Esophagus (tissue), 2 donors: ENCODE data around the gene GPR3. TPM values are rescaled to one million over a fixed set of nuclear protein-coding genes. Genes with fewer than 3 reads are reported as not detected.

ENCODE experiments used
- H3K27ac ChIP-seq, 2 donors: one replicate each; pipeline ENCODE4 v1.5.1; 2013; ENCODE audit warnings: low read depth in 2 of 2, mild to moderate bottlenecking in 2 of 2, inconsistent platforms in 1 of 2, low read length in 1 of 2, moderate library complexity in 1 of 2
- H3K27me3 ChIP-seq, 2 donors: one replicate each; pipeline ENCODE4 v1.6.1; 2013; ENCODE audit warnings: low read length in 2 of 2, control low read depth in 1 of 2, mild to moderate bottlenecking in 1 of 2; ENCODE audit not compliant: insufficient read depth in 2 of 2, control insufficient read depth in 1 of 2
- H3K36me3 ChIP-seq, 2 donors: one replicate each; pipeline ENCODE4 v1.6.1; 2013; ENCODE audit warnings: low read length in 1 of 2; ENCODE audit not compliant: control insufficient read depth in 2 of 2, insufficient read depth in 2 of 2
- H3K4me1 ChIP-seq, 2 donors: one replicate each; pipeline ENCODE4 v1.6.1; 2013; ENCODE audit warnings: low read length in 1 of 2; ENCODE audit not compliant: control insufficient read depth in 2 of 2, insufficient read depth in 2 of 2
- H3K4me3 ChIP-seq, 2 donors: one replicate each; pipeline ENCODE4 v1.5.1; 2013; ENCODE audit warnings: low read length in 2 of 2, mild to moderate bottlenecking in 2 of 2, low read depth in 1 of 2, moderate library complexity in 1 of 2
- H3K9me3 ChIP-seq, 2 donors: one replicate each; pipeline ENCODE4 v1.6.1; 2013; ENCODE audit warnings: mild to moderate bottlenecking in 2 of 2, low read depth in 1 of 2, low read length in 1 of 2, moderate library complexity in 1 of 2; ENCODE audit not compliant: control insufficient read depth in 2 of 2, insufficient read depth in 1 of 2
- WGBS, 2 donors: extraction: QIAGEN DNeasy Blood & Tissue Kit; methylation state at CpG; one replicate each; pipeline ENCODE4 v1.1.7; 2013; 5-methylcytosine and 5-hydroxymethylcytosine counted together
- polyA plus RNA-seq, 2 donors: library from polyadenylated mRNA; stranded (reverse); fragments of 200-250 nt; gene quantifications; one replicate each; pipeline ENCODE4 v1.2.3, GENCODE V29; 2013
- donor health status: healthy with polysubstance abuse.
- donor health status: Bipolar disorder and iron deficiency.

The GPR3 gene
- polyA plus RNA-seq, 2 donors: 0.22 to 0.25 TPM

DNA sequence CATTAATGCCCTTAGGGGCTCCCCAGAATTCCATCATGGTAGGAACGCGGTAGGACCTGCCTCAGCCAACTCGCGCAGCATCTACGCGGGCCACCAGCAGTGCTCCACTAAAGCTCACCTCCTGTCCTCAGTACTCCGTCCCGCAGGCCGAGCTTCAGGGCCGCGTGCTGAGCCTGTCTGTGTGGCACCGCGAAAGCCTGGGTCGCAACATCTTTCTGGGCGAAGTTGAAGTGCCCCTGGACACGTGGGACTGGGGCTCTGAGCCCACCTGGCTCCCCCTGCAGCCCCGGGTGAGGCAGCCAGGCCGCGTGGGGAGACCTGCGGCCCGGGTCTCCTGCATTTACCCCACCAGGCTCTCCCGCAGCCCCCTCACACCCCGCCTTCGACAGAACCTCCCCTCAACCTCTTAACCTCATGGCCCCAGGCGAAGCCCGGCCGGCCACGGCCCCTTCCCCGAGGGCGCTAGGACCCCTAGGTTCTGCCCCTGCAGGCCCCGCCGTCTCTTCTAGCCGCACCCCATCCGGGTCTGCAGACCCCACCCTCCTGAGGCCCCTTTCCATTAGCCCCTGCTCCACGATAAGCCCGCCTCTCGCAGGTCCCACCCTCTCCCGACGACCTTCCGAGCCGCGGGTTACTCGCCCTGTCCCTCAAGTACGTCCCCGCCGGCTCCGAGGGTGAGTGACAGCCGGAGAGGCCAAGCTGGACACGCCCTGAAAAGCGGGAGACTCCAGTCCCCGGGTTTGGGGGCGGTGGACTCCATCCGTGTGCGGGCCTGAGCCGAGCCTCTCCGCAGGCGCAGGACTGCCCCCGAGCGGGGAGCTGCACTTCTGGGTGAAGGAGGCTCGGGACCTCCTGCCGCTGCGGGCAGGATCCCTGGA, 41.5 kb upstream of the GPR3 start:
- peaks cover 0 to 29% of the 10 kb centered on the region in 2 donors for H3K4me1 ChIP-seq
- H3K4me3 ChIP-seq: no peak overlapping the region
- H3K27me3 ChIP-seq: no peaks in the 10 kb centered on the region
- no peaks in the 10 kb centered on the region for H3K9me3 ChIP-seq
- peaks cover 0 to 41% of the 10 kb centered on the region in 2 donors for H3K36me3 ChIP-seq
- WGBS, 2 donors: 40 to 42% methylated on average over 59 to 62 of the region's 62 CpGs
- H3K27ac ChIP-seq: peak overlapping the region; percentile 79 to 94

DNA sequence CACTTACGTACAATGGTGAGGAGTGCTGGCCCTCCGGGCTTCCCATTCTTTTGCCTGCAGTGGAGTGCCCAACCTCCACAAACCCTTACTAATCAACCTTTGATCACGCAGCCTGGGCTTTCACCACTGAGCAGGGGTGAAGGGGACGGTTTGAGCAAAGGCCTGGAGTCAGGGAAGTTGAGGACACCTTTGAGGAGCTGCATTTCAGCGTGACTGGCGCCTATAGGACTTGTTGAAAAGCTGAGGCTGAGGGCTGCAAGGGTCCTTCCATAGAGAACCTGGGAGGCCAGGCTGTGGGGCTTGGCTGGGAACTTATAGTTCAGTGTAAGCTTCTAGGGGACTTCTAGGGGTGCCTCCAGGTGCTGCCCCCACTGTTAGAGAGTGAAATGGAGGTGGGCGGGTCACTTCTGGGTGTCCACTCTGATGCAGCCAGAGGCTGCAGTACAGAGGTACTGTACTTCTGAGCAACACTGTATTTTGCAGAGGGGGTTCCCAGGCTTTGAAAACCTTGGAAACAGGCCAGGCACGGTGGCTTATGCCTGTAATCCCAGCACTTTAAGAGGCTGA, 40.8 kb upstream of the GPR3 start:
- 49 to 60% methylated on average over 8 of the region's 8 CpGs for WGBS, 2 donors
- Histone ChIP-seq H3K4me3 (no peak overlapping the region), H3K4me1 (peaks cover under 1 to 29% of the 10 kb centered on the region in 2 donors), H3K9me3 (no peaks in the 10 kb centered on the region), H3K36me3 (peaks cover 4 to 43% of the 10 kb centered on the region in 2 donors), H3K27ac (peak overlapping the region; percentile 17 to 66), H3K27me3 (no peaks in the 10 kb centered on the region)

DNA sequence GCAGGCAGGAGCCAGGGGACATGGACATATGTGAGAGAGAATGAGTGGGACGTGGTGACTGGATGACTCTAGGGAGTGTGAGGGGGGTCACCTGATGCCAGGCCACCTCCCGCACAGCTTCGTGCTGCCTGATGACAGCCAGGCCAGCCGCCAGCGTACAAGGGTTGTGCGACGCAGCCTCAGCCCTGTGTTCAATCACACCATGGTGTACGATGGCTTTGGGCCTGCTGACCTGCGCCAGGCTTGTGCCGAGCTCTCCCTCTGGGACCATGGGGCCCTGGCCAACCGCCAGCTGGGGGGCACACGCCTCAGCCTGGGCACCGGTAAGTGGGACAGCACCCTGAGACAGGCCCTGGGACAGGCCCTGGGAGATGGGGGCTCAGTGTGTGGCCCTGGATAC, 39.3 kb upstream of the GPR3 start:
- Histone ChIP-seq H3K27ac (no peak overlapping the region), H3K27me3 (no peaks in the 10 kb centered on the region), H3K4me3 (no peak overlapping the region), H3K36me3 (peaks cover 4 to 48% of the 10 kb centered on the region in 2 donors), H3K4me1 (peaks cover 3 to 37% of the 10 kb centered on the region in 2 donors), H3K9me3 (no peaks in the 10 kb centered on the region)
- 79 to 80% methylated on average over 13 of the region's 13 CpGs for WGBS, 2 donors

DNA sequence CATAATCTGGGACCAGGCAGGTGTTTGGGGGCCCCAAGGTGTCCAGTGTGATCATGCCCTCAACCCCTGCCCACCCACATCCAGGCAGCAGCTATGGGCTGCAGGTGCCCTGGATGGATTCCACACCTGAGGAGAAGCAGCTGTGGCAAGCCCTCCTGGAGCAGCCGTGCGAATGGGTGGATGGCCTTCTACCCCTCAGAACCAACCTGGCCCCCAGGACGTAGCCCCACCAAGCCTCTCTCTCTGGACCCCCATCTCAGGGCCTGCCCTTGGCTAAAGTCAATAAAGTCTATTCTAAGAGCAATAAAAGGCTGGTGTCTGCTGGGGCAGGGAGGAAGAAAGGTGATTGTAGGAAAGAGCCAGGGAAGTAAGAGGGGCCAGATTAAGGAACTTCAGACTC, 38.8 kb upstream of the GPR3 start:
- no peaks in the 10 kb centered on the region for H3K9me3 ChIP-seq
- peaks cover 8 to 53% of the 10 kb centered on the region in 2 donors for H3K36me3 ChIP-seq
- 80 to 91% methylated on average over 3 of the region's 3 CpGs for WGBS, 2 donors
- H3K27me3 ChIP-seq: no peaks in the 10 kb centered on the region
- H3K4me3 ChIP-seq: no peak overlapping the region
- no peak overlapping the region for H3K27ac ChIP-seq
- H3K4me1 ChIP-seq: peaks cover 3 to 39% of the 10 kb centered on the region in 2 donors

DNA sequence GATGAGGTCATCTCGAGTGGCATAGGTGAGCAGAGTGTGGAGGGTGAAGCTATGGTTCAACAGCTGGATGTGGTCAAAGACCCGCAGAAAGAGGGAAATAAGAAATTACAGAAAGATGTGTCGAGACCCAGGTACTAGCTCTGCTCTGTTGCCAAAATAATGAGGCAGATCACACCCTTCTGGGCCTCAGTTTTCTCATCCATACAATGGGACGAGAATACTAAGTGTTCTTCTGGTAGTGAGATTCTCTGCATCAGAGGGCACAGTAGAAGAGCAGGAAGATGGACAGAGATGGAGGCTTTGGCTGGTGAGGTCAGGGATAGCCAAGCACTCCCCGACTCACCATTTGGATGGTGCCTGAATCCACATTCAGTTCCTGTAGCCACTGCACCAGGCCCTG, 36.7 kb upstream of the GPR3 start:
- Histone ChIP-seq H3K4me1 (peaks cover 3 to 20% of the 10 kb centered on the region in 2 donors), H3K36me3 (peaks cover 15 to 54% of the 10 kb centered on the region in 2 donors), H3K9me3 (no peaks in the 10 kb centered on the region), H3K27ac (peak overlapping the region in 1 of 2 donors; percentile 34), H3K4me3 (no peak overlapping the region), H3K27me3 (no peaks in the 10 kb centered on the region)
- 87 to 88% methylated on average over 5 of the region's 5 CpGs for WGBS, 2 donors

DNA sequence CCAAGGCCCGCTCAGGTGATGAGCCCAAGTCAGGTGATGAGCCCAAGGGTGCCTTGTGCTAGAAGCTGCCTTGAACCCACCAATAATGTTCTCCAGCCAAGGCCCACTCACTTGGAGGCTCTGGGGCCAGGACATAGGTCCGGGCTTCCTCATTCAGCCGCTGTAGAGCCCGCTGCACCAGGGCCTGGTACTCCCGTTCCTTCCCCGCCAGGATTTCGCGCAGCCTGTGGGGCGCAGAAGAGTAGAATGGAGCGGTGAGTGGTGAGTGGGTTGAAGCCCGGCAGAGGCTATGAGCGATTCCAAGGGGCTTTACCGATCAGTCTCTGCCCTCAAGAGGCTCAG, 36.2 kb upstream of the GPR3 start:
- Histone ChIP-seq H3K4me1 (peaks cover 3 to 15% of the 10 kb centered on the region in 2 donors), H3K27me3 (no peaks in the 10 kb centered on the region), H3K36me3 (peaks cover 17 to 56% of the 10 kb centered on the region in 2 donors), H3K9me3 (no peaks in the 10 kb centered on the region), H3K4me3 (no peak overlapping the region), H3K27ac (peak overlapping the region; percentile 53 to 71)
- WGBS, 2 donors: 80 to 81% methylated on average over 13 of the region's 13 CpGs

DNA sequence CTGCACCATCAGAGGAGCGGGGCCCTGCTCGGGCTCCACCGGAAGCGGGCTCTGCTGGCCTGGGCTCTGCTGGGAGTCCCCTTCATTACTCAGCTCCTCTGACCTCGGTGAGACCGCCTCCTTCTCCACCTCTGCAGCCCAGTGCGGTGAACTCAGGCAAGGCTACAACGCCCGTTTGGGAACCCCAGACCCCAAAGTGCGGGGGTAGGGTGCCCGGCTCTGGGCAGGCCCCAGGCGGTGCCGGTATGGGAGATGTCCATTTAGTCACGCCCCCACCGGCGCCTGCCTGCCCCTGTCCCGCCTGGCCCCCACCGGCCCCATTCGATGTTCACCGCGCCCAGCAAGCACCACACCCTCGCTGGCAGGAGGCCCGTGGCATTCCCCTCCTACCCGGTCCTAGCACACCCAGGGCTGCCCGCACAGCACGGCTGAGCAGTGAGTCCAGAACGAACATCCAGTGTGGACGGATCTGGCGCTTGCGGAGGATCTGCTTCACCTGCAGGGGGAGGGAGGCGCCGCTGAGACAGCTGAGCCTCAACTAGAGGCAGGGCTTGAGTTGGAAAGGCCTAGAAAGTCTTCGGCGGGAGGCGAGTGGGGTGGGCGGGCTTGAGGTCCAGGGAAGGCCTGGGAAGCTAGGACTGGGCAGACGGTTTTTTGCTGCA, 35.7 kb upstream of the GPR3 start:
- 48 to 51% methylated on average over 37 of the region's 37 CpGs for WGBS, 2 donors
- Histone ChIP-seq H3K27me3 (no peaks in the 10 kb centered on the region), H3K36me3 (peaks cover 20 to 61% of the 10 kb centered on the region in 2 donors), H3K4me1 (peaks cover 3 to 14% of the 10 kb centered on the region in 2 donors), H3K9me3 (no peaks in the 10 kb centered on the region), H3K27ac (peak overlapping the region; percentile 53 to 71), H3K4me3 (no peak overlapping the region)

DNA sequence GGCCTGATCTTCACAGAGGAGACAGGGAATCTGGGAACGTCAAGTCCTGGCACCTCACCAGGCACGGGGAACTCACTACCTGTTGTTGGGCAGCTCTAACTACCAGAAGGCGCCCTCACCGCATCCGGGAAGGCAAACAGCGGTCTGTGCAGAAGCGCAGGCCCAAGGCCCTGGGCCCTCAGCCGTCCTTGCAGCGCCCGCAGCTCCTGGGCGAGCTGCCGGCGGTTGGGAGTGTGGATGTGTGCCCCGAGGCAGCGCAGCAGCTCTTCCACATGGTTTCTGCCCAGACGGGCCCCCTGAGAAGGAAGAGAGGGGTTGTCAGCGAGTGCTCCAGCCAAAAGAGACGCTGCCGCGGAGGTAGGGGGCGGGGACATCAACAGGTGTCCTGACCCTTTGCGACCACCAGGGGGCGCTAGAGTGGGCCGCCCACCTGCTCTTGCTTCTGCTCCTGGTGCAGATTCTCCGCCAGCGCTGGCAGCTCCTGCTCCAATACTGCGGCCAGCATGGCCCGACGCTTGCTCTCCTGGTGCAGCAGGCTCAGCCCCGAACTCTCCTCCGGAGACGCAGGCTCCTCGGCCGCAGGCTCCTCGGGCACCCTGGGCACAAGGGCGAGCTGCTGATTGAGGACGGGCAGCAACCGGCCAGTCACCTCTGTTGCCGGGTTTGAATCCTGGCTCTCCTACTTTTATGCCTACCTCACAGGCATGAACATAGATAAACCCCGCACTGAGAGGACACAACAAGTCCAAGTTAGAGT, 35.0 kb upstream of the GPR3 start:
- Histone ChIP-seq H3K27ac (peak overlapping the region; percentile 53 to 71), H3K9me3 (no peaks in the 10 kb centered on the region), H3K4me3 (peak overlapping the region in 1 of 2 donors; percentile 28), H3K36me3 (peaks cover 25 to 68% of the 10 kb centered on the region in 2 donors), H3K27me3 (no peaks in the 10 kb centered on the region), H3K4me1 (peaks cover 3 to 14% of the 10 kb centered on the region in 2 donors)
- WGBS, 2 donors: 24 to 25% methylated on average over 37 to 40 of the region's 40 CpGs
